Tibial nerve (tissue), 4 donors: ENCODE data around the gene RAB3GAP2. TPM values are rescaled to one million over a fixed set of nuclear protein-coding genes. Genes with fewer than 3 reads are reported as not detected.
A peak's percentile ranks its signal among the peaks of the same experiment; 100 is the strongest.

ENCODE experiments used
- DNase-seq, 2 donors: peaks; one replicate each; pipeline ENCODE4 v3.0.0-alpha.2; 2019; ENCODE audit warnings: low spot score in 2 of 2
- H3K27ac ChIP-seq, 4 donors: fragments of 200-600 bp; sonication (generic) in 3 of 4; one replicate each; pipeline ENCODE4 v1.5.1; 2017 to 2019; ENCODE audit warnings: mild to moderate bottlenecking in 1 of 4
- H3K27me3 ChIP-seq, 2 donors: fragments of 200-600 bp; sonication (generic) in 1 of 2; one replicate each; pipeline versions ENCODE4 v1.5.1 to v1.6.0; 2017 to 2019
- H3K36me3 ChIP-seq, 3 donors: fragments of 200-600 bp; sonication (generic); one replicate each; pipeline ENCODE4 v1.5.1; 2018 to 2019
- H3K4me1 ChIP-seq, 4 donors: fragments of 200-600 bp; sonication (generic) in 3 of 4; one replicate each; pipeline ENCODE4 v1.5.1; 2017 to 2019
- H3K4me3 ChIP-seq, 4 donors: fragments of 200-600 bp; sonication (generic) in 3 of 4; one replicate each; pipeline ENCODE4 v1.5.1; 2017 to 2019; ENCODE audit warnings: mild to moderate bottlenecking in 1 of 4, moderate library complexity in 1 of 4
- H3K9me3 ChIP-seq, 4 donors: fragments of 200-600 bp; sonication (generic) in 3 of 4; one replicate each; pipeline ENCODE4 v1.5.1; 2017 to 2019
- CTCF ChIP-seq, 5 experiments: fragments of 200-600 bp in 3 of 5; fragments of 450-650 bp in 2 of 5; sonication (generic) in 3 of 5; IDR thresholded peaks; one replicate each; pipeline ENCODE4 v1.5.1; 2016 to 2019; ENCODE audit warnings: antibody characterized with exemption in 5 of 5, mild to moderate bottlenecking in 3 of 5, moderate library complexity in 2 of 5
- EP300 ChIP-seq, 2 donors: sonication (generic); formaldehyde crosslinking; IDR thresholded peaks; one replicate each; pipeline ENCODE4 v1.6.1; 2017; ENCODE audit warnings: antibody characterized with exemption in 2 of 2, mild to moderate bottlenecking in 1 of 2
- POLR2A ChIP-seq, 2 donors: fragments of 450-650 bp; IDR thresholded peaks; one replicate each; pipeline ENCODE4 v1.6.1; 2017; ENCODE audit warnings: antibody characterized with exemption in 2 of 2, mild to moderate bottlenecking in 2 of 2, moderate library complexity in 2 of 2
- WGBS, 2 donors: methylation state at CpG; one replicate each; pipeline ENCODE4 v1.1.5; 2018; 5-methylcytosine and 5-hydroxymethylcytosine counted together
- total RNA-seq, 4 donors: library from RNA; depleted of rRNA; stranded (reverse); fragments of >200 nt; gene quantifications; one replicate each; pipeline ENCODE4 v1.1.0, GENCODE V29; 2016

The RAB3GAP2 gene
- total RNA-seq, 4 donors from 2014 or later = 30.6 to 36.8 (median 31.2) TPM

GRCh38 chr1:220127076-220127475, 145.2 kb downstream of the RAB3GAP2 start:
- Histone ChIP-seq H3K27ac (no peak overlapping the region), H3K36me3 (peaks cover 0 to 65% (median 6%) of the 10 kb centered on the region in 3 donors), H3K4me1 (no peaks in the 10 kb centered on the region), H3K4me3 (no peak overlapping the region), H3K27me3 (no peaks in the 10 kb centered on the region), H3K9me3 (no peaks in the 10 kb centered on the region)
- no peak for TF ChIP-seq POLR2A (IDR thresholded peaks at IDR 0.05)
- no peak for TF ChIP-seq EP300 (IDR thresholded peaks at IDR 0.05)
- no peak for TF ChIP-seq CTCF (IDR thresholded peaks at IDR 0.05)
- DNase-seq = no peak
- 91 to 92% methylated on average over 3 of the region's 3 CpGs for WGBS, 2 donors

- no peak for TF ChIP-seq POLR2A (IDR thresholded peaks at IDR 0.05)
- TF ChIP-seq CTCF (IDR thresholded peaks at IDR 0.05) = no peak
- no peak for TF ChIP-seq EP300 (IDR thresholded peaks at IDR 0.05)
- Histone ChIP-seq H3K27me3 (no peaks in the 10 kb centered on the region), H3K4me3 (no peak overlapping the region), H3K9me3 (no peaks in the 10 kb centered on the region), H3K36me3 (peaks cover 0 to 44% (median 4%) of the 10 kb centered on the region in 3 donors), H3K27ac (no peak overlapping the region), H3K4me1 (peaks cover 0 to 3% (median 0%) of the 10 kb centered on the region in 4 donors)
- 21 to 28% methylated on average over 1 of the region's 1 CpG for WGBS, 2 donors
- DNase-seq = no peak
Observed at GRCh38 chr1:220124542-220124941, 147.7 kb downstream of the RAB3GAP2 start.

GRCh38 chr1:220123889-220124288, 148.4 kb downstream of the RAB3GAP2 start:
- peaks cover 0 to 3% (median 0%) of the 10 kb centered on the region in 4 donors for H3K4me1 ChIP-seq
- H3K9me3 ChIP-seq = no peaks in the 10 kb centered on the region
- no peaks in the 10 kb centered on the region for H3K27me3 ChIP-seq
- H3K36me3 ChIP-seq = peaks cover 0 to 38% (median 0%) of the 10 kb centered on the region in 3 donors
- no peak overlapping the region for H3K4me3 ChIP-seq
- no peak overlapping the region for H3K27ac ChIP-seq
- no peak for DNase-seq
- TF ChIP-seq POLR2A (IDR thresholded peaks at IDR 0.05) = no peak
- TF ChIP-seq CTCF (IDR thresholded peaks at IDR 0.05) = no peak
- TF ChIP-seq EP300 (IDR thresholded peaks at IDR 0.05) = no peak

GRCh38 chr1:220123066-220123465, 149.2 kb downstream of the RAB3GAP2 start:
- DNase-seq = no peak
- H3K4me3 ChIP-seq = no peak overlapping the region
- no peaks in the 10 kb centered on the region for H3K9me3 ChIP-seq
- H3K36me3 ChIP-seq = peaks cover 0 to 29% (median 0%) of the 10 kb centered on the region in 3 donors
- peaks cover 0 to 3% (median 0%) of the 10 kb centered on the region in 4 donors for H3K4me1 ChIP-seq
- H3K27me3 ChIP-seq = no peaks in the 10 kb centered on the region
- no peak overlapping the region for H3K27ac ChIP-seq
- TF ChIP-seq EP300 (IDR thresholded peaks at IDR 0.05) (no peak), CTCF (IDR thresholded peaks at IDR 0.05) (no peak), POLR2A (IDR thresholded peaks at IDR 0.05) (no peak)

- Histone ChIP-seq H3K27ac (peak overlapping the region in 1 of 4 donors; percentile 23), H3K27me3 (no peaks in the 10 kb centered on the region), H3K4me1 (peaks cover 0 to 3% (median 0%) of the 10 kb centered on the region in 4 donors), H3K36me3 (peaks cover 0 to 18% (median 0%) of the 10 kb centered on the region in 3 donors), H3K4me3 (no peak overlapping the region), H3K9me3 (no peaks in the 10 kb centered on the region)
- TF ChIP-seq CTCF (IDR thresholded peaks at IDR 0.05) (no peak), EP300 (IDR thresholded peaks at IDR 0.05) (no peak), POLR2A (IDR thresholded peaks at IDR 0.05) (no peak)
- 83 to 86% methylated on average over 8 of the region's 8 CpGs for WGBS, 2 donors
- no peak for DNase-seq
Observed at GRCh38 chr1:220121791-220122530, 150.3 kb downstream of the RAB3GAP2 start.
